RPMI8226 (cell line): ENCODE data around the gene DHH.

Experiments
- DNase-seq: peaks from one replicate; pipeline ENCODE4 v3.0.0-alpha.2; 2015

Gene DHH

GRCh38 chr12:49048953-49049352 lies 45.6 kb downstream of the DHH start:
- no peak for DNase-seq

- no peak for DNase-seq
Observed at GRCh38 chr12:49046129-49046895, 48.3 kb downstream of the DHH start.

- no peak for DNase-seq
Observed at GRCh38 chr12:49044660-49045059, 49.9 kb downstream of the DHH start.

GRCh38 chr12:49043856-49044258 lies 50.7 kb downstream of the DHH start:
- peak; percentile 67 for DNase-seq

DNA sequence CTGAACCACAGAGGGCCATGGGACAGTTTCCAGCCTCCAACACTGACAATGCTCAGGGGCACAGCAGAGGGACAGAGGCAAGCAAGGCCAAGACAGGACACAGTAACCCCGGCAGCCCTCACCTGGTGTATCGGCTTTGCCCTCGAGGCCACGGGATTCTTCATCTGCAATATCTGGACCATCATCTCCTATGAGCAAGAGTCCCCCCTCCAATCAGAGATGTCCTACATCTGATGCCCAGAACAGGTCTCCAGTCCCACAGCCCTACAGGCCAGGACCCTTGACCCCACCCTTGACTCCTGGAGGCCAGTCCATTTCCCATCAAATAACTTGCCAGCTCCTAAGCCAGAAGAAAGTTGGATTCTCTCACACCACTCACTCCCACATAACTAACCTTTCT lies 51.4 kb downstream of the DHH start:
- no peak for DNase-seq

DNA sequence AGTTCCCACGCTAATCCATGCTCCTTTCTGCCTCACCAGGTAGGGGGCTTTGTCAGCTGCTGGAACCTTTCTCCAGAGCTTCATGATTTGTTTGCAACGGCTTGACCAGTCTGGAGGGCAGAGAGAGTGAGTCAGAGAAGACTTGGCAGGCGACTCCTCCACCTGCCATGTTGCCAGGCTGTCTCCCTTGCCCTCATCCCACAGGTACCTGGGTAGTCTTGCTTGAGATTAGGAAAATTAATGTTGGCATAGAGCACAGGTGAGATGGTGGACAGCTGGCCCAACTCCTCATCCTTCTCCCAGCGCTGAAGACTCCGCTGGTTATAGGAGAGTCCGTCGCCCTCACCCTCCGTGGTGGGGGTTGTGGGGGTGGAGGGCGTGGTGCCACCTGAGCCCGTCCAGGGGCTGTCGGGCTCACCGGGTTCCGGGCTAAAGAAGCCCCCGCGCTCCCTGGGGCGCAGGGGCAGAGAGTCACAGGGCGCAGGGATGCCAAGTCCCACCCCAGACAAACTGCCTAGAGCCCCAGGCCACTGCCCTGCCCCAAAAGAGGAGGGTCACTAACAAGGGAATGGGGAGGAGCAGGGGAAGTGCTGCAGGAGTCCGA lies 52.6 kb downstream of the DHH start:
- no peak for DNase-seq

DNA sequence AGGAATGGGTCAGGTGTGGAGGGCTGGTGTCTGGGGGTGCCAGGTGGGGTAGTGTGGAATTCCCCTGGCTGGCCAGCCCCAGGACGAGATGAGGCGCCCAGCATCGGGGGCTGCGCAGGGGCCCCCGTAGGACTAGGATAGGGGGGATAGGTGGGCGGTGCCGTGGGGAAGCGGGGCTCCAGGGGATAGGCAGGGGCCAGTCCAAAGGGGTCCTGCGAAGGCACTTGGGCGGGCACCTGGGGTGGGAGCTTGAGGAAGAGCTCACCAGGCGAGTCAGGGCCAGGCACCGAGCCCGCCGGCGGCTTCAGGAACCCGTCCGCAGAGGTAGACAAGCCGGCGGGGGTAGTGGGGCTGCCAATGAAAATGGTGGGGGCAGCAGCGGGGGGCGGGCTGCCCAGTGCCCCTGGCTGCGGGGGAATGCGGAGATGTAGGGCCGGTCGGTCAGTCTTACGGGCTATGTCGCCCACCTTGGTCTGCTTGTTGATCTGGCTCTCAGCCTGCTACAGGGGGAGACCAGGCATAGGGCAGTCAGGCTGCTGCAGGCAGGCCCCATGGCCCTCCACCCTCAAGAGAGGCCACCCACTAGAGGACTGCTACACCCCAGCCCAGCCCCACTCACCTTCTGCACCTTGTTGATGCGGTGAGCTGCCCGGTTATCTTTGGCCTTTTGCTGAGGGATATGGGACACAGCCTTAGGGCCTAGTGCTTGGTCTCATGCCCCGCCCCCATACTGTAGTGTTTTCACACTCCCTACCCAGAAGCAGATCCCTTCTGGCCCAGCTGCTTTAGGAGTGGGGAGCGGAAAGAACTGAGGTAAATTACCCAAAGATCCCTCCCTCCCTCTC lies 53.3 kb downstream of the DHH start:
- DNase-seq = no peak

DNA sequence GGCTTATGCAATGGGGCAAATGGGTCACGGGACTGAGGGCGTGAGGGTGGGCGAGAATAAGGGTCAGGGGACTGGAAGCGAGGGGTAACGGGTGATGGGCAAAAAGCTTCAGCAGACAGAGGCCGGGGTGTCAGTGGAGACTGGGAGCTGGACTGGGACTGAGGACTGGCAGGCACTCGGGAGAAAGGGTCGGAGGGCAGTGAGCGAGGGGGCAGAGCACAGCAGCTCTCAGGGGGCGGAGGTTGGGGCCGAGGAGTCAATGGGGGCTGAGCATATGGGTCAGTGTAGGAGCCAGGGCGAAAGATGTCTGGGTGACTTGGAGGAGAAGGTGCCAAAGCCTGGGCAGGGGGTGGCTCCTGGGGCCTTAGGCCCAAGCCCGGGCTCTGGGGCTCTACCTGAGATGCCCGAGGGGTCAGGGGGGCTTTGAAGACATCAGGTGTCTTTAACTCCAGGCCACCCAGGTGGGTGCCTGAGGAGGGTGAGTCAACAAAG lies 54.2 kb downstream of the DHH start:
- DNase-seq = no peak

DNA sequence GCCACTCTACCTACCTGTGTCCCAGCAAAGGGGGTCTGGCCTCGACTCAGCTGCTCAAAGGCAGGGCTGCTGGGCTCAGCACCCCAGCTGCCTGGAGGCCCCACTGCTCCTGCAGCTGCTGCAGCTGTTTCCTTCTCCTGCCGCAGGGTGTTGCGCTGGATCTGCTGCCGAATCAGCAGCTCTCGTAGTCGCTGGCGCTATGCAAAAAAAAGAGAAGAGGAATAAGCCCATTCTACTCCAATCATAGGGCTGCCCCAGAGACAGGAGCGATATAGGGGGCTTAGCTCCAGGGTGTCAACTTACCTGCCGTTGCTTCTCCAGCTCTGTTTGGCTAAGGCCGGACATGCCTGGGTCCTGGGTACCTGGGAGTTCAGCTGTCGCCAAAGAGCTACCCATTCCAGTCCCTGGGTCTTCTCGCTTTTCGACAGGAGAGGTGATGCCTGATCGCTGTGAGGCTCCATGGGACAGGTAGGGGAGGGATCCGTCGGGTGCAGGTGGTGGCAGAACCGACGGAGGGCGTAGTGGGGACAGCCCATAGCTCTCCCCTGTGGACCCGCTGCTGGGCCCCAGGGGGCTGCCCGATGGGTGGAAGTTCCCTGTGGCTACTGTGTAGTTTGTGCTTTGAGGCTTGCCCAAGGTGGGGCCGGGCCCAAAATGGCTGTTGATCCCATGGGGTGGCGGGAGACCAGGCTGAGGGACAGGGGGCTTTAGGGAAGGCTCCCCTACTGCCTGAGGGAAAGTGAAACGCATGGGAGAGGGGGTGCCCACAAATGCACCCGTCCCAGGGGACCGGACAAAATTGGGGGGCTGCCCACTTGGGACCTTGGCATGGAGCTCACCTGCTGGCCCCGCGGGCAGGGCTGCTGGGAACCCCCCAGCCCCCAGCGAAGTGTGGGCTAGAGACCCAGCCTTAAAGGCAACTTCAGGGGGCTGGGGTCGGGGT lies 54.9 kb downstream of the DHH start:
- DNase-seq = no peak

GRCh38 chr12:49038291-49038955 lies 56.2 kb downstream of the DHH start:
- DNase-seq = no peak

GRCh38 chr12:49037947-49038237 lies 56.7 kb downstream of the DHH start:
- DNase-seq = no peak

- no peak for DNase-seq
Observed at GRCh38 chr12:49037111-49037946, 57.3 kb downstream of the DHH start.
